GM23338 (cell line): ENCODE measurements around the gene SLX4IP. TPM values are rescaled to one million over a fixed set of nuclear protein-coding genes. Genes with fewer than 3 reads are reported as not detected.

ENCODE experiments used
- ATAC-seq: fragments of 200-7000 bp; cut with Tn5 transposase; 3 replicates; pipeline ENCODE4 v1.9.1; 2020
- DNase-seq: peaks from one replicate; pipeline ENCODE4 v3.0.0-alpha.2; 2015; ENCODE audit warnings: low spot score
- H2AFZ ChIP-seq: fragments of 200-600 bp; sonication (generic); 2 replicates; pipeline ENCODE4 v1.8.0; 2016; ENCODE audit warnings: antibody characterized with exemption, mild to moderate bottlenecking, moderate library complexity
- H3F3A ChIP-seq: fragments of 200-600 bp; sonication (generic); replicated peaks from 2 replicates; pipeline ENCODE4 v1.8.0; 2017; ENCODE audit warnings: antibody characterized with exemption, mixed run types, low read depth
- H3K27ac ChIP-seq: fragments of 200-600 bp; sonication (generic); 2 replicates; pipeline ENCODE4 v1.6.1; 2016; ENCODE audit warnings: low read depth
- H3K27me3 ChIP-seq: fragments of 200-600 bp; sonication (generic); 2 replicates; pipeline ENCODE4 v1.8.0; 2016; ENCODE audit warnings: mild to moderate bottlenecking, mixed run types, moderate library complexity; ENCODE audit not compliant: insufficient read depth
- H3K36me3 ChIP-seq: fragments of 200-600 bp; sonication (generic); 2 replicates; pipeline ENCODE4 v1.8.0; 2016; ENCODE audit warnings: mild to moderate bottlenecking; ENCODE audit not compliant: insufficient read depth
- H3K4me1 ChIP-seq: fragments of 200-600 bp; sonication (generic); 2 replicates; pipeline ENCODE4 v1.8.0; 2016; ENCODE audit warnings: mild to moderate bottlenecking, moderate library complexity; ENCODE audit not compliant: insufficient read depth
- H3K4me2 ChIP-seq: fragments of 200-600 bp; sonication (generic); 2 replicates; pipeline ENCODE4 v1.7.1; 2017; ENCODE audit warnings: mixed run types
- H3K4me3 ChIP-seq: fragments of 200-600 bp; sonication (generic); 2 replicates; pipeline ENCODE4 v1.6.1; 2016; ENCODE audit warnings: mixed run types
- H3K79me2 ChIP-seq: fragments of 200-600 bp; sonication (generic); replicated peaks from 2 replicates; pipeline ENCODE4 v1.8.0; 2017; ENCODE audit warnings: mild to moderate bottlenecking; ENCODE audit not compliant: insufficient read depth
- H3K9me2 ChIP-seq: fragments of 200-600 bp; sonication (generic); 2 replicates; pipeline ENCODE4 v1.8.0; 2017; ENCODE audit not compliant: insufficient read depth
- H4K20me1 ChIP-seq: fragments of 200-600 bp; sonication (generic); replicated peaks from 2 replicates; pipeline ENCODE4 v1.8.0; 2017; ENCODE audit warnings: mild to moderate bottlenecking; ENCODE audit not compliant: insufficient read depth
- H3K27ac Mint-ChIP-seq: 2 replicates; pipeline ENCODE4 v1.8.0; 2020; ENCODE audit warnings: inconsistent platforms, mild to moderate bottlenecking, moderate library complexity, mixed read lengths
- H3K27me3 Mint-ChIP-seq: 3 replicates; pipeline ENCODE4 v1.8.0; 2022; ENCODE audit warnings: low read depth, mild to moderate bottlenecking, moderate library complexity, mixed read lengths, inconsistent platforms; ENCODE audit not compliant: insufficient read depth, poor library complexity
- H3K36me3 Mint-ChIP-seq: 3 replicates; pipeline ENCODE4 v1.8.0; 2021; ENCODE audit warnings: low read depth, mild to moderate bottlenecking, inconsistent platforms, moderate library complexity, mixed read lengths
- H3K4me1 Mint-ChIP-seq: 3 replicates; pipeline ENCODE4 v1.8.0; 2020; ENCODE audit warnings: mild to moderate bottlenecking, inconsistent platforms, mixed read lengths
- H3K4me3 Mint-ChIP-seq: 3 replicates; pipeline ENCODE4 v1.8.0; 2021; ENCODE audit warnings: moderate library complexity, mild to moderate bottlenecking, inconsistent platforms, mixed read lengths
- H3K9me3 Mint-ChIP-seq: 3 replicates; pipeline ENCODE4 v1.8.0; 2020; ENCODE audit warnings: moderate library complexity, mild to moderate bottlenecking, inconsistent platforms, mixed read lengths
- EZH2 ChIP-seq: fragments of 200-600 bp; sonication (generic); IDR thresholded peaks from one replicate; pipeline ENCODE4 v1.8.0; 2017; ENCODE audit warnings: antibody characterized with exemption, mild to moderate bottlenecking, low read depth; ENCODE audit not compliant: unreplicated experiment
- EZH2phosphoT487 ChIP-seq: fragments of 200-600 bp; sonication (generic); IDR thresholded peaks from one replicate; pipeline ENCODE4 v1.8.1; 2018; ENCODE audit warnings: antibody characterized with exemption; ENCODE audit not compliant: unreplicated experiment
- JUNB ChIP-seq: IDR thresholded peaks from one replicate; pipeline ENCODE4 v1.6.1; 2016; ENCODE audit warnings: antibody characterized with exemption; ENCODE audit not compliant: unreplicated experiment
- NANOG ChIP-seq: IDR thresholded peaks from 2 replicates; pipeline ENCODE4 v1.6.1; 2016; ENCODE audit warnings: antibody characterized with exemption, borderline replicate concordance
- POLR2AphosphoS5 ChIP-seq: IDR thresholded peaks from 2 replicates; pipeline ENCODE4 v1.6.1; 2016; ENCODE audit warnings: antibody characterized with exemption, low read depth
- STAT1 ChIP-seq: IDR thresholded peaks from one replicate; pipeline ENCODE4 v1.6.1; 2016; ENCODE audit warnings: antibody characterized with exemption; ENCODE audit not compliant: unreplicated experiment
- ZNF114 ChIP-seq: fragments of 250-450 bp; sonication (Bioruptor Pico); IDR thresholded peaks from 2 replicates; pipeline ENCODE4 v1.5.0; 2020; ENCODE audit warnings: mild to moderate bottlenecking, moderate library complexity
- ZNF331 ChIP-seq: fragments of 250-450 bp; sonication (Bioruptor Pico); IDR thresholded peaks from 2 replicates; pipeline ENCODE4 v1.5.0; 2020; ENCODE audit warnings: low read depth, mild to moderate bottlenecking, moderate library complexity
- polyA plus RNA-seq: library from polyadenylated mRNA; unstranded; fragments of >200 nt; fragmentation: Nextera tagmentation; extraction: Ambion mirVana; gene quantifications from 2 replicates; pipeline ENCODE4 v1.2.1, GENCODE V29; 2016
- total RNA-seq: library from RNA; depleted of rRNA; stranded (reverse); fragments of >200 nt; shearing (Covaris generic); gene quantifications from 2 replicates; pipeline ENCODE4 v1.2.3, GENCODE V29; 2014

The SLX4IP gene
- total and polyA plus RNA-seq, 2 experiments from 2014 or later = 9.1 to 9.8 TPM

GRCh38 chr20:10547276-10548114 is 112.4 kb downstream of the SLX4IP start:
- H3K4me1 Mint-ChIP-seq = peaks cover 39% of the 10 kb centered on the region
- Histone ChIP-seq H3K79me2 (no peaks in the 10 kb centered on the region), H3K4me2 (no peak overlapping the region), H3K4me1 (peaks cover 10% of the 10 kb centered on the region), H4K20me1 (no peaks in the 10 kb centered on the region), H3F3A (no peaks in the 10 kb centered on the region), H3K27me3 (no peaks in the 10 kb centered on the region), H3K27ac (no peak overlapping the region), H3K9me2 (no peaks in the 10 kb centered on the region), H3K4me3 (no peak overlapping the region), H3K36me3 (no peaks in the 10 kb centered on the region), H2AFZ (no peak overlapping the region)
- no peak for TF ChIP-seq ZNF331 (CRISPR knock-in tag)
- no peak for TF ChIP-seq STAT1
- no peak for TF ChIP-seq EZH2phosphoT487
- H3K27ac Mint-ChIP-seq = no peak overlapping the region
- H3K27me3 Mint-ChIP-seq = peaks cover 4% of the 10 kb centered on the region
- ATAC-seq (no peak), DNase-seq (no peak)
- no peak overlapping the region for H3K4me3 Mint-ChIP-seq
- H3K36me3 Mint-ChIP-seq = no peaks in the 10 kb centered on the region
- H3K9me3 Mint-ChIP-seq = no peaks in the 10 kb centered on the region

GRCh38 chr20:10549511-10549910 is 114.4 kb downstream of the SLX4IP start:
- Mint-ChIP-seq H3K27ac (no peak overlapping the region), H3K27me3 (peaks cover 2% of the 10 kb centered on the region), H3K9me3 (no peaks in the 10 kb centered on the region), H3K4me1 (peaks cover 44% of the 10 kb centered on the region), H3K4me3 (no peak overlapping the region), H3K36me3 (no peaks in the 10 kb centered on the region)
- no peaks in the 10 kb centered on the region for H3K36me3 ChIP-seq
- H3K4me2 ChIP-seq = no peak overlapping the region
- ATAC-seq (no peak), DNase-seq (no peak)
- H3K27me3 ChIP-seq = no peaks in the 10 kb centered on the region
- no peaks in the 10 kb centered on the region for H4K20me1 ChIP-seq
- peaks cover 18% of the 10 kb centered on the region for H3K4me1 ChIP-seq
- H3K9me2 ChIP-seq = no peaks in the 10 kb centered on the region
- no peaks in the 10 kb centered on the region for H3F3A ChIP-seq
- no peak overlapping the region for H3K4me3 ChIP-seq
- no peak overlapping the region for H3K27ac ChIP-seq
- H3K79me2 ChIP-seq = no peaks in the 10 kb centered on the region
- no peak overlapping the region for H2AFZ ChIP-seq
- TF ChIP-seq JUNB = no peak
- no peak for TF ChIP-seq ZNF114
- no peak for TF ChIP-seq EZH2
- no peak for TF ChIP-seq POLR2AphosphoS5

GRCh38 chr20:10550204-10551118 is 115.4 kb downstream of the SLX4IP start:
- Mint-ChIP-seq H3K4me3 (no peak overlapping the region; the same call in 2 of the 3 replicates), H3K9me3 (no peaks in the 10 kb centered on the region), H3K27me3 (peaks cover 2% of the 10 kb centered on the region), H3K4me1 (peaks cover 44% of the 10 kb centered on the region), H3K27ac (peak overlapping the region; percentile 60), H3K36me3 (no peaks in the 10 kb centered on the region)
- no peaks in the 10 kb centered on the region for H3K27me3 ChIP-seq
- H3K79me2 ChIP-seq = no peaks in the 10 kb centered on the region; the same call in 1 of the 2 replicates
- H2AFZ ChIP-seq = no peak overlapping the region
- ATAC-seq = no peak
- no peak for TF ChIP-seq NANOG
- no peaks in the 10 kb centered on the region for H4K20me1 ChIP-seq
- DNase-seq = no peak
- H3K4me2 ChIP-seq = no peak overlapping the region
- no peak overlapping the region for H3K4me3 ChIP-seq
- H3K27ac ChIP-seq = no peak overlapping the region
- H3F3A ChIP-seq = no peaks in the 10 kb centered on the region
- peaks cover 18% of the 10 kb centered on the region for H3K4me1 ChIP-seq
- H3K36me3 ChIP-seq = no peaks in the 10 kb centered on the region
- no peaks in the 10 kb centered on the region for H3K9me2 ChIP-seq
